GM18526 (cell line): ENCODE data around the gene SPATA31A5.
"Not testable (repeated sequence)": the region's sequence is repeated elsewhere in the genome, so short reads cannot be mapped to it uniquely, and the experiment has no call there.

Experiments
- POLR2A ChIP-seq: IDR thresholded peaks from 3 replicates; pipeline ENCODE4 v1.6.1; 2011; ENCODE audit not compliant: insufficient read length; ENCODE audit errors: extremely low read depth

SPATA31A5 gene

DNA sequence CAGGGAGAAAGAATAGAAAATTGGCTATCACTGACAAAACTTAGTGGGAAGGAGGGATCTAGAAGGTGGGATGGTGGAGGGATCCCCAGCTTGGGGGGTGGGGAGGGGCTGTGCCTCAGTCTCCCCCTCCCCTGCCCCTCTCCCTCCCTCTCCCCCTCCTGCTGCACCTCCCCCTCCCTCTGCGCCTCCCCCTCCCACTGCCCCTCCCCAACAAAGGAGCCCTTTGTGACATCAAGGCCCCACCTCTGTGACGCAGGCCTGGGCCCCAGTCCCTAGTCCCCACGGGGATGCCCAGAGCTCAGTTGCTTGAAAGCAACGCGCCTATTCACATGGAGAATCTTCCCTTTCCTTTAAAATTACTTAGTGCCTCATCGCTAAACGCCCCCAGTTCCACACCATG lies at the start of gene SPATA31A5:
SPATA31A5 (plus strand) TSS at position 301 of the 400 bp plus-strand sequence; CDS start at position 330, 29 bp downstream.
- not testable (repeated sequence) for TF ChIP-seq POLR2A
